RWPE2 (cell line): ENCODE results near the gene SH3BP5L.

Source experiments
- ATAC-seq: fragments of 200-7000 bp; cut with Tn5 transposase; 3 replicates; pipeline ENCODE4 v1.9.1; 2021; ENCODE audit warnings: low read depth
- DNase-seq: peaks from one replicate; pipeline ENCODE4 v3.0.0-alpha.2; 2020; ENCODE audit warnings: low spot score
- H3K27ac ChIP-seq: fragments of 450-650 bp; 2 replicates; pipeline ENCODE4 v1.5.1; 2017; ENCODE audit warnings: mild to moderate bottlenecking; ENCODE audit not compliant: poor library complexity, severe bottlenecking
- H3K27me3 ChIP-seq: fragments of 250-450 bp; sonication (Bioruptor Pico); 2 replicates; pipeline ENCODE4 v1.5.1; 2021; ENCODE audit warnings: mild to moderate bottlenecking, moderate library complexity; ENCODE audit not compliant: insufficient read depth, poor library complexity, severe bottlenecking
- H3K36me3 ChIP-seq: fragments of 250-450 bp; sonication (Bioruptor Pico); 2 replicates; pipeline ENCODE4 v1.5.1; 2020; ENCODE audit warnings: low read depth, mild to moderate bottlenecking, moderate library complexity
- H3K4me1 ChIP-seq: fragments of 250-450 bp; sonication (Bioruptor Pico); 2 replicates; pipeline ENCODE4 v1.5.1; 2021; ENCODE audit warnings: mild to moderate bottlenecking, moderate library complexity; ENCODE audit not compliant: insufficient read depth, poor library complexity, severe bottlenecking
- H3K4me3 ChIP-seq: fragments of 250-450 bp; sonication (Bioruptor Pico); 2 replicates; pipeline ENCODE4 v1.5.1; 2021; ENCODE audit warnings: mild to moderate bottlenecking, moderate library complexity; ENCODE audit not compliant: severe bottlenecking
- H3K9me3 ChIP-seq: fragments of 250-450 bp; sonication (Bioruptor Pico); 2 replicates; pipeline ENCODE4 v1.5.1; 2021; ENCODE audit warnings: mild to moderate bottlenecking, moderate library complexity; ENCODE audit not compliant: severe bottlenecking
- TF ChIP-seq, protein P1 (sequence below): fragments of 450-650 bp; IDR thresholded peaks from one replicate; pipeline ENCODE4 v1.5.1; 2017; ENCODE audit warnings: mild to moderate bottlenecking, moderate library complexity; ENCODE audit not compliant: poor library complexity, severe bottlenecking

Gene SH3BP5L

GRCh38 chr1:248778906-248779305, 46.8 kb downstream of the SH3BP5L start:
- no peak overlapping the region for H3K4me3 ChIP-seq
- no peak overlapping the region for H3K27ac ChIP-seq
- ATAC-seq (no peak), DNase-seq (no peak)
- TF ChIP-seq, protein P1, sequence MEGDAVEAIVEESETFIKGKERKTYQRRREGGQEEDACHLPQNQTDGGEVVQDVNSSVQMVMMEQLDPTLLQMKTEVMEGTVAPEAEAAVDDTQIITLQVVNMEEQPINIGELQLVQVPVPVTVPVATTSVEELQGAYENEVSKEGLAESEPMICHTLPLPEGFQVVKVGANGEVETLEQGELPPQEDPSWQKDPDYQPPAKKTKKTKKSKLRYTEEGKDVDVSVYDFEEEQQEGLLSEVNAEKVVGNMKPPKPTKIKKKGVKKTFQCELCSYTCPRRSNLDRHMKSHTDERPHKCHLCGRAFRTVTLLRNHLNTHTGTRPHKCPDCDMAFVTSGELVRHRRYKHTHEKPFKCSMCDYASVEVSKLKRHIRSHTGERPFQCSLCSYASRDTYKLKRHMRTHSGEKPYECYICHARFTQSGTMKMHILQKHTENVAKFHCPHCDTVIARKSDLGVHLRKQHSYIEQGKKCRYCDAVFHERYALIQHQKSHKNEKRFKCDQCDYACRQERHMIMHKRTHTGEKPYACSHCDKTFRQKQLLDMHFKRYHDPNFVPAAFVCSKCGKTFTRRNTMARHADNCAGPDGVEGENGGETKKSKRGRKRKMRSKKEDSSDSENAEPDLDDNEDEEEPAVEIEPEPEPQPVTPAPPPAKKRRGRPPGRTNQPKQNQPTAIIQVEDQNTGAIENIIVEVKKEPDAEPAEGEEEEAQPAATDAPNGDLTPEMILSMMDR: no peak
- no peaks in the 10 kb centered on the region for H3K36me3 ChIP-seq
- no peaks in the 10 kb centered on the region for H3K4me1 ChIP-seq
- no peaks in the 10 kb centered on the region for H3K9me3 ChIP-seq
- H3K27me3 ChIP-seq: no peaks in the 10 kb centered on the region

GRCh38 chr1:248776991-248777390, 48.7 kb downstream of the SH3BP5L start:
- H3K4me3 ChIP-seq: no peak overlapping the region
- DNase-seq (no peak), ATAC-seq (no peak)
- H3K36me3 ChIP-seq: no peaks in the 10 kb centered on the region
- H3K27ac ChIP-seq: no peak overlapping the region
- H3K27me3 ChIP-seq: no peaks in the 10 kb centered on the region
- H3K9me3 ChIP-seq: no peaks in the 10 kb centered on the region
- TF ChIP-seq, protein P1: no peak
- H3K4me1 ChIP-seq: no peaks in the 10 kb centered on the region

- H3K9me3 ChIP-seq: no peaks in the 10 kb centered on the region
- no peaks in the 10 kb centered on the region for H3K4me1 ChIP-seq
- H3K36me3 ChIP-seq: no peaks in the 10 kb centered on the region
- H3K27me3 ChIP-seq: no peaks in the 10 kb centered on the region
- TF ChIP-seq, protein P1: no peak
- DNase-seq: no peak
- ATAC-seq: no peak
- no peak overlapping the region for H3K27ac ChIP-seq
- no peak overlapping the region for H3K4me3 ChIP-seq
Measured at GRCh38 chr1:248775441-248775840, 50.3 kb downstream of the SH3BP5L start.
